Left lung (tissue), 10 donors: ENCODE data around the gene VAMP3. TPM values are rescaled to one million over a fixed set of nuclear protein-coding genes. Genes with fewer than 3 reads are reported as not detected.
A peak's percentile ranks its signal among the peaks of the same experiment; 100 is the strongest.

Source experiments
- ATAC-seq: fragments of 200-7000 bp; cut with Tn5 transposase; one replicate; pipeline ENCODE4 v1.9.1; 2020; ENCODE audit warnings: moderate library complexity
- DNase-seq, 4 donors: peaks; one replicate each; pipeline ENCODE4 v3.0.0-alpha.2; 2013 to 2020
- H3K27ac ChIP-seq, 2 donors: fragments of 200-600 bp; sonication (generic) in 1 of 2; one replicate each; pipeline versions ENCODE4 v1.5.0 to v1.8.0; 2020 to 2021
- H3K27me3 ChIP-seq, 2 donors: fragments of 200-600 bp; sonication (generic) in 1 of 2; one replicate each; pipeline versions ENCODE4 v1.5.0 to v1.8.0; 2020 to 2021
- H3K36me3 ChIP-seq, 2 donors: fragments of 200-600 bp; sonication (generic) in 1 of 2; one replicate each; pipeline versions ENCODE4 v1.5.0 to v1.8.0; 2020 to 2021
- H3K4me1 ChIP-seq, 2 donors: fragments of 200-600 bp; one replicate each; pipeline ENCODE4 v1.8.0; 2021
- H3K4me3 ChIP-seq, 2 donors: fragments of 200-600 bp; sonication (generic) in 1 of 2; one replicate each; pipeline versions ENCODE4 v1.5.0 to v1.8.0; 2020 to 2021; ENCODE audit warnings: mild to moderate bottlenecking in 1 of 2
- H3K9me3 ChIP-seq, 2 donors: fragments of 200-600 bp; sonication (generic) in 1 of 2; one replicate each; pipeline versions ENCODE4 v1.5.0 to v1.8.0; 2020 to 2021
- CTCF ChIP-seq, 2 donors: fragments of 200-600 bp; sonication (generic) in 1 of 2; IDR thresholded peaks; one replicate each; pipeline versions ENCODE4 v1.5.0 to v1.8.0; 2021; ENCODE audit warnings: antibody characterized with exemption in 2 of 2
- intact Hi-C, 2 donors: fragments of 100-400 bp; cut with DNase I; formaldehyde crosslinking; loops; one replicate each; pipeline versions ENCODE4 v1.11.2 to v1.14.2; 2022
- polyA plus RNA-seq, 6 donors: library from polyadenylated mRNA; unstranded; fragments of 120-200 nt; gene quantifications; one replicate each; pipeline ENCODE4 v1.2.1, GENCODE V29; 2013; ENCODE audit not compliant: insufficient read length in 6 of 6
- total RNA-seq, 2 donors: library from RNA; stranded (reverse); fragmentation: NEBNext Ultra II Directional; extraction: Animal tissue kit (Norgen Biotek cat#: 25700); gene quantifications; one replicate each; pipeline ENCODE4 v1.2.1, GENCODE V29; 2021
- donor health status: DM: no; HTN: yes; CAD: no.
- donor health status: DM: no; HTN: no; CAD: no.

The VAMP3 gene
- total and polyA plus RNA-seq, 8 donors = 110 to 130 (median 120) TPM

GRCh38 chr1:7749126-7749525 lies 22.0 kb upstream of the VAMP3 start:
- Histone ChIP-seq H3K27ac (no peak overlapping the region), H3K9me3 (no peaks in the 10 kb centered on the region), H3K27me3 (no peaks in the 10 kb centered on the region), H3K36me3 (no peaks in the 10 kb centered on the region), H3K4me1 (peaks cover 0 to 21% of the 10 kb centered on the region in 2 donors), H3K4me3 (no peak overlapping the region)
- no peak for DNase-seq
- intact Hi-C loops = no loop called here
- no peak for TF ChIP-seq CTCF (IDR thresholded peaks at IDR 0.05)
- no peak for ATAC-seq

- Histone ChIP-seq H3K4me1 (peaks cover 0 to 21% of the 10 kb centered on the region in 2 donors), H3K27me3 (no peaks in the 10 kb centered on the region), H3K9me3 (no peaks in the 10 kb centered on the region), H3K4me3 (no peak overlapping the region), H3K27ac (no peak overlapping the region), H3K36me3 (no peaks in the 10 kb centered on the region)
- TF ChIP-seq CTCF (IDR thresholded peaks at IDR 0.05) = no peak
- DNase-seq = no peak
- ATAC-seq = no peak
- intact Hi-C loops = loop anchor here in 1 of 2 donors (5.0 kb wide), 1 partner anchor 84 kb away; no protein-coding TSS in a partner anchor
Observed at GRCh38 chr1:7751174-7751573, 19.9 kb upstream of the VAMP3 start.

- H3K27ac ChIP-seq = peak overlapping the region in 1 of 2 donors; percentile 34
- peaks cover 0 to 21% of the 10 kb centered on the region in 2 donors for H3K4me1 ChIP-seq
- intact Hi-C loops = loop anchor here in 1 of 2 donors (5.0 kb wide), 1 partner anchor 85 kb away; no protein-coding TSS in a partner anchor
- no peak overlapping the region for H3K4me3 ChIP-seq
- no peaks in the 10 kb centered on the region for H3K27me3 ChIP-seq
- H3K36me3 ChIP-seq = no peaks in the 10 kb centered on the region
- peak in 3 of 4 donors; percentile 38 to 85 (median 77) for DNase-seq
- no peaks in the 10 kb centered on the region for H3K9me3 ChIP-seq
- ATAC-seq = peak; percentile 96
- TF ChIP-seq CTCF (IDR thresholded peaks at IDR 0.05) = peak; percentile 60 to 71
Observed at GRCh38 chr1:7752512-7753417, 18.3 kb upstream of the VAMP3 start.

- H3K4me3 ChIP-seq = no peak overlapping the region
- DNase-seq (no peak), ATAC-seq (no peak)
- H3K4me1 ChIP-seq = peaks cover 0 to 21% of the 10 kb centered on the region in 2 donors
- no peaks in the 10 kb centered on the region for H3K27me3 ChIP-seq
- peak overlapping the region in 1 of 2 donors; percentile 34 for H3K27ac ChIP-seq
- no peak for TF ChIP-seq CTCF (IDR thresholded peaks at IDR 0.05)
- H3K36me3 ChIP-seq = no peaks in the 10 kb centered on the region
- no peaks in the 10 kb centered on the region for H3K9me3 ChIP-seq
- intact Hi-C loops = loop anchor here in 1 of 2 donors (5.0 kb wide), 1 partner anchor 86 kb away; no protein-coding TSS in a partner anchor
Observed at GRCh38 chr1:7753641-7754040, 17.5 kb upstream of the VAMP3 start.

GRCh38 chr1:7754234-7754633 lies 16.9 kb upstream of the VAMP3 start:
- Histone ChIP-seq H3K27me3 (no peaks in the 10 kb centered on the region), H3K36me3 (no peaks in the 10 kb centered on the region), H3K9me3 (no peaks in the 10 kb centered on the region), H3K4me3 (no peak overlapping the region), H3K27ac (peak overlapping the region in 1 of 2 donors; percentile 34), H3K4me1 (peaks cover 0 to 21% of the 10 kb centered on the region in 2 donors)
- intact Hi-C loops = loop anchor here in 1 of 2 donors (5.0 kb wide), 1 partner anchor 87 kb away; no protein-coding TSS in a partner anchor
- ATAC-seq = no peak
- TF ChIP-seq CTCF (IDR thresholded peaks at IDR 0.05) = no peak
- no peak for DNase-seq
